IMR-90 (cell line): ENCODE measurements around the gene RSF1. TPM values are rescaled to one million over a fixed set of nuclear protein-coding genes. Genes with fewer than 3 reads are reported as not detected.

ENCODE experiments used
- ATAC-seq: fragments of 200-7000 bp; cut with Tn5 transposase; 2 replicates; pipeline ENCODE4 v1.9.1; 2020; ENCODE audit warnings: low read depth, mild to moderate bottlenecking, moderate library complexity
- BruUV-seq: library from RNA; stranded (reverse); fragments of 400-500 nt; replicated peaks from 2 replicates; lab custom pipeline; 2021; lab: Mats Ljungman, UMichigan
- CTCF ChIA-PET: fragments of 300-600 bp; formaldehyde crosslinking; extraction: SDS; loops from one replicate; lab custom pipeline; 2021; ENCODE audit warnings: antibody characterized with exemption; lab: Yijun Ruan, JAX
- POLR2A ChIA-PET: fragments of 300-600 bp; sonication (Branson Sonifier 250); formaldehyde crosslinking; loops from one replicate; lab custom pipeline; 2022; ENCODE audit warnings: antibody characterized with exemption; ENCODE audit not compliant: unreplicated experiment; lab: Charles Lee
- DNase-seq: peaks from one replicate; pipeline ENCODE4 v3.0.0; 2013
- H2AFZ ChIP-seq: replicated peaks from 2 replicates; pipeline ENCODE3; 2013; ENCODE audit warnings: low read length, mild to moderate bottlenecking; ENCODE audit not compliant: poor library complexity
- H2AK5ac ChIP-seq: 2 replicates; pipeline ENCODE4 v1.6.1; 2013; ENCODE audit warnings: low read depth, low read length, inconsistent platforms
- H2AK9ac ChIP-seq: replicated peaks from 2 replicates; pipeline ENCODE3; 2013; ENCODE audit warnings: mild to moderate bottlenecking, low read depth, low read length, moderate library complexity; ENCODE audit not compliant: poor library complexity
- H2BK120ac ChIP-seq: 2 replicates; pipeline ENCODE4 v1.6.1; 2013; ENCODE audit warnings: low read depth, low read length, inconsistent platforms
- H2BK15ac ChIP-seq: 3 replicates; pipeline ENCODE4 v1.6.1; 2013; ENCODE audit warnings: low read depth, low read length, inconsistent platforms
- H2BK20ac ChIP-seq: 2 replicates; pipeline ENCODE4 v1.6.1; 2013; ENCODE audit warnings: low read depth, mild to moderate bottlenecking, inconsistent platforms, low read length, moderate library complexity
- H2BK5ac ChIP-seq: 2 replicates; pipeline ENCODE4 v1.6.1; 2013; ENCODE audit warnings: mild to moderate bottlenecking, low read depth, low read length, inconsistent platforms; ENCODE audit not compliant: poor library complexity, severe bottlenecking
- H3K14ac ChIP-seq: replicated peaks from 2 replicates; pipeline ENCODE4 v1.6.1; 2013; ENCODE audit warnings: low read depth, low read length, inconsistent platforms
- H3K18ac ChIP-seq: 2 replicates; pipeline ENCODE4 v1.6.1; 2013; ENCODE audit warnings: low read depth, low read length, control low read depth
- H3K23ac ChIP-seq: 2 replicates; pipeline ENCODE4 v1.6.1; 2013; ENCODE audit warnings: low read depth, low read length, inconsistent platforms
- H3K27ac ChIP-seq: 2 replicates; pipeline ENCODE4 v1.5.1; 2013; ENCODE audit warnings: mild to moderate bottlenecking, control low read depth, low read length; ENCODE audit not compliant: insufficient read depth
- H3K27me3 ChIP-seq: 2 replicates; pipeline ENCODE4 v1.6.1; 2013; ENCODE audit warnings: low read length; ENCODE audit not compliant: control insufficient read depth, insufficient read depth
- H3K36me3 ChIP-seq: 2 replicates; pipeline ENCODE4 v1.6.1; 2013; ENCODE audit warnings: low read length, mixed read lengths; ENCODE audit not compliant: control insufficient read depth, insufficient read depth
- H3K4ac ChIP-seq: 2 replicates; pipeline ENCODE4 v1.6.1; 2013; ENCODE audit warnings: low read depth, low read length, inconsistent platforms
- H3K4me1 ChIP-seq: 2 replicates; pipeline ENCODE4 v1.6.1; 2013; ENCODE audit warnings: low read length, mixed read lengths; ENCODE audit not compliant: control insufficient read depth, insufficient read depth
- H3K4me2 ChIP-seq: 2 replicates; pipeline ENCODE4 v1.6.1; 2013; ENCODE audit warnings: low read depth, mild to moderate bottlenecking, control low read depth, low read length, moderate library complexity
- H3K4me3 ChIP-seq: 2 replicates; pipeline ENCODE4 v1.5.1; 2013; ENCODE audit warnings: low read depth, mild to moderate bottlenecking, control low read depth, low read length, moderate library complexity; ENCODE audit not compliant: insufficient read depth
- H3K56ac ChIP-seq: 2 replicates; pipeline ENCODE4 v1.6.1; 2013; ENCODE audit warnings: low read length, inconsistent platforms; ENCODE audit not compliant: insufficient read depth; ENCODE audit errors: extremely low read depth
- H3K79me1 ChIP-seq, 2 experiments: 2 replicates each; pipeline ENCODE4 v1.6.1; 2013; ENCODE audit warnings: low read length in 2 of 2, inconsistent platforms in 1 of 2, low read depth in 1 of 2
- H3K9ac ChIP-seq: 2 replicates; pipeline ENCODE4 v1.6.1; 2013; ENCODE audit warnings: low read depth, low read length, control low read depth
- H3K9me1 ChIP-seq: 2 replicates; pipeline ENCODE4 v1.6.1; 2013; ENCODE audit warnings: low read length, inconsistent platforms; ENCODE audit not compliant: insufficient read depth
- H3K9me3 ChIP-seq: 2 replicates; pipeline ENCODE4 v1.6.1; 2013; ENCODE audit warnings: low read length; ENCODE audit not compliant: control insufficient read depth, insufficient read depth
- H4K20me1 ChIP-seq: 2 replicates; pipeline ENCODE4 v1.6.1; 2013; ENCODE audit warnings: low read length, inconsistent platforms; ENCODE audit not compliant: insufficient read depth
- H4K5ac ChIP-seq: 2 replicates; pipeline ENCODE4 v1.6.1; 2013; ENCODE audit warnings: mild to moderate bottlenecking, low read depth, low read length, control low read depth
- H4K8ac ChIP-seq, 2 experiments: 2 replicates each; pipeline ENCODE4 v1.6.1; 2013; ENCODE audit warnings: low read depth in 2 of 2, low read length in 2 of 2, control low read depth in 1 of 2, inconsistent platforms in 1 of 2
- H4K91ac ChIP-seq: 2 replicates; pipeline ENCODE4 v1.6.1; 2013; ENCODE audit warnings: low read depth, low read length, inconsistent platforms; ENCODE audit not compliant: insufficient read depth
- BHLHE40 ChIP-seq: fragments of 150-350 bp; IDR thresholded peaks from 2 replicates; pipeline ENCODE4 v1.6.1; 2016; ENCODE audit warnings: mild to moderate bottlenecking, low read depth, low read length
- CEBPB ChIP-seq: IDR thresholded peaks from 2 replicates; pipeline ENCODE4 v1.6.1; 2012; ENCODE audit warnings: low read depth, low read length, improper control_type of control experiment
- CHD1 ChIP-seq: IDR thresholded peaks from 2 replicates; pipeline ENCODE4 v1.6.1; 2012; ENCODE audit warnings: low read depth, low read length, improper control_type of control experiment
- CTCF ChIP-seq: conservative IDR thresholded peaks from 2 replicates; pipeline ENCODE4 v1.5.1; 2012; ENCODE audit warnings: mild to moderate bottlenecking, low read depth, low read length, improper control_type of control experiment
- ELK1 ChIP-seq: fragments of 150-350 bp; IDR thresholded peaks from 2 replicates; pipeline ENCODE4 v1.6.1; 2016; ENCODE audit warnings: low read depth, mild to moderate bottlenecking, low read length, moderate library complexity, borderline replicate concordance
- FOS ChIP-seq: fragments of 150-350 bp; IDR thresholded peaks from 2 replicates; pipeline ENCODE4 v1.6.1; 2016; ENCODE audit warnings: low read depth, low read length
- MAFK ChIP-seq: IDR thresholded peaks from 2 replicates; pipeline ENCODE4 v1.6.1; 2012; ENCODE audit warnings: low read depth, low read length, improper control_type of control experiment
- MAZ ChIP-seq: IDR thresholded peaks from 2 replicates; pipeline ENCODE4 v1.6.1; 2012; ENCODE audit warnings: low read depth, mild to moderate bottlenecking, low read length, improper control_type of control experiment, moderate library complexity, borderline replicate concordance
- MXI1 ChIP-seq: IDR thresholded peaks from 2 replicates; pipeline ENCODE4 v1.6.1; 2012; ENCODE audit warnings: low read depth, mild to moderate bottlenecking, low read length, moderate library complexity, borderline replicate concordance
- NFE2L2 ChIP-seq: fragments of 150-350 bp; IDR thresholded peaks from 2 replicates; pipeline ENCODE4 v1.6.1; 2016; ENCODE audit warnings: low read depth, mild to moderate bottlenecking, low read length
- POLR2A ChIP-seq: IDR thresholded peaks from 2 replicates; pipeline ENCODE4 v1.6.1; 2012; ENCODE audit warnings: mild to moderate bottlenecking, low read depth, low read length
- RAD21 ChIP-seq: IDR thresholded peaks from 2 replicates; pipeline ENCODE4 v1.6.1; 2012; ENCODE audit warnings: low read length, improper control_type of control experiment
- RCOR1 ChIP-seq: IDR thresholded peaks from 2 replicates; pipeline ENCODE4 v1.6.1; 2012; ENCODE audit warnings: mild to moderate bottlenecking, low read length, improper control_type of control experiment; ENCODE audit not compliant: insufficient replicate concordance
- RFX5 ChIP-seq: IDR thresholded peaks from 2 replicates; pipeline ENCODE4 v1.8.0; 2012; ENCODE audit warnings: low read depth, mild to moderate bottlenecking, low read length, moderate library complexity
- SMC3 ChIP-seq: fragments of 150-350 bp; IDR thresholded peaks from 2 replicates; pipeline ENCODE4 v1.6.1; 2016; ENCODE audit warnings: low read depth, mild to moderate bottlenecking, antibody characterized with exemption, low read length, moderate library complexity
- USF2 ChIP-seq: fragments of 150-350 bp; IDR thresholded peaks from 2 replicates; pipeline ENCODE4 v1.6.1; 2017; ENCODE audit warnings: mild to moderate bottlenecking, antibody characterized with exemption, low read length, low read depth
- WGBS, 2 experiments: methylation state at CpG; one replicate each; pipeline versions ENCODE4 v1.1.5 to v1.1.7; 2013; ENCODE audit warnings: missing lambda C conversion rate in 2 of 2; ENCODE audit not compliant: insufficient read length in 1 of 2; ENCODE audit errors: extremely low coverage in 2 of 2; 5-methylcytosine and 5-hydroxymethylcytosine counted together
- dilution Hi-C: fragments of 300-500 bp; cut with HindIII; formaldehyde crosslinking; loops from one replicate; pipeline ENCODE4 v1.14.3; 2018; ENCODE audit warnings: low sequenced_read_pairs; ENCODE audit not compliant: unreplicated experiment
- in situ Hi-C: fragments of 300-500 bp; cut with MboI; formaldehyde crosslinking; loops from 3 replicates; pipeline ENCODE4 v1.14.3; 2019; ENCODE audit warnings: low sequenced_read_pairs, inconsistent platforms, mixed read lengths
- intact Hi-C: fragments of 100-400 bp; cut with micrococcal nuclease; formaldehyde crosslinking; loops from 2 replicates; pipeline ENCODE4 v1.10.0; 2022
- polyA plus RNA-seq, 3 experiments: library from polyadenylated mRNA; depleted of rRNA; stranded (reverse); fragments of >200 nt; gene quantifications; 2 replicates each; pipeline ENCODE4 v1.2.3, GENCODE V29; 2012; ENCODE audit warnings: low replicate concordance in 1 of 3
- total RNA-seq: library from RNA; depleted of rRNA; stranded (reverse); fragments of >200 nt; gene quantifications from 2 replicates; pipeline ENCODE4 v1.2.3, GENCODE V29; 2012

RSF1 gene
- total and polyA plus RNA-seq, 2 of the 4 experiments (the other 2 are of a cell fraction), result 13.9 to 18.5 TPM

GRCh38 chr11:77815459-77815858 is 5.1 kb downstream of the RSF1 start:
- Histone ChIP-seq H3K4me2 (no peak overlapping the region), H3K9me1 (no peaks in the 10 kb centered on the region; the same call in 1 of the 2 replicates), H4K5ac (no peak overlapping the region), H3K4ac (no peak overlapping the region), H3K18ac (no peak overlapping the region), H3K4me1 (peaks cover 3% of the 10 kb centered on the region), H2BK15ac (no peak overlapping the region), H3K4me3 (no peak overlapping the region), H3K14ac (no peak overlapping the region), H3K36me3 (peaks cover 6% of the 10 kb centered on the region; the same call in 1 of the 2 replicates), H2BK120ac (no peak overlapping the region), H2AFZ (no peak overlapping the region), H4K91ac (no peak overlapping the region), H4K20me1 (peaks cover 77% of the 10 kb centered on the region), H3K9me3 (peaks cover 4% of the 10 kb centered on the region; the same call in 1 of the 2 replicates), H2AK5ac (no peak overlapping the region), H4K8ac (no peak overlapping the region), H2AK9ac (no peak overlapping the region), H2BK20ac (no peak overlapping the region), H3K79me1 (peaks cover 19 to 74% of the 10 kb centered on the region in 2 experiments), H2BK5ac (no peak overlapping the region), H3K27ac (no peak overlapping the region), H3K27me3 (no peaks in the 10 kb centered on the region), H3K23ac (no peak overlapping the region), H3K9ac (no peak overlapping the region), H3K56ac (no peak overlapping the region)
- intact Hi-C loops, result loop anchor here (5.0 kb wide), 1 partner anchor 33 kb away; no protein-coding TSS in a partner anchor
- no TSS peak for BruUV-seq
- ATAC-seq (no peak), DNase-seq (no peak)
- ChIA-PET CTCF (no interaction called here), POLR2A (no interaction called here)
- no CpG with 5 or more reads among the region's 1 CpG for WGBS, 2 experiments
- in situ Hi-C loops, result no loop called here
- dilution Hi-C loops, result no loop called here
- no peak for TF ChIP-seq USF2
- no peak for TF ChIP-seq RCOR1
- no peak for TF ChIP-seq CHD1
- TF ChIP-seq RAD21, result no peak
- TF ChIP-seq CTCF, result no peak
- TF ChIP-seq MAZ, result no peak
- no peak for TF ChIP-seq MAFK
- TF ChIP-seq POLR2A, result no peak
- TF ChIP-seq SMC3, result no peak
- no peak for TF ChIP-seq NFE2L2
- TF ChIP-seq BHLHE40, result no peak
- TF ChIP-seq ELK1, result no peak
- TF ChIP-seq CEBPB, result no peak
- no peak for TF ChIP-seq FOS
- TF ChIP-seq RFX5, result no peak
- TF ChIP-seq MXI1, result no peak
